GM12878 (cell line): Measurements from ENCODE around the gene NAT9. TPM values are rescaled to one million over a fixed set of nuclear protein-coding genes. Genes with fewer than 3 reads are reported as not detected.

Experiments
- ATAC-seq: fragments of 200-7000 bp; cut with Tn5 transposase; 3 replicates; pipeline ENCODE4 v1.9.1; 2020; ENCODE audit warnings: mild to moderate bottlenecking, moderate library complexity
- BruUV-seq: library from RNA; stranded (reverse); fragments of 400-500 nt; replicated peaks from 2 replicates; lab custom pipeline; 2021; lab: Mats Ljungman, UMichigan
- CTCF ChIA-PET: fragments of 300-600 bp; sonication (Branson Sonifier 250); formaldehyde crosslinking; extraction: SDS; loops from one replicate; lab custom pipeline; 2021; ENCODE audit warnings: inconsistent platforms; lab: Yijun Ruan, JAX
- POLR2A ChIA-PET: fragments of 350-600 bp; formaldehyde crosslinking; extraction: SDS; loops from one replicate; lab custom pipeline; 2021; ENCODE audit warnings: inconsistent platforms; lab: Charles Lee
- RAD21 ChIA-PET: fragments of 300-600 bp; sonication (Branson Sonifier 250); formaldehyde crosslinking; loops from one replicate; lab custom pipeline; 2023; ENCODE audit warnings: antibody characterized with exemption; ENCODE audit not compliant: unreplicated experiment; lab: Charles Lee
- SMC1A ChIA-PET: fragments of 300-600 bp; sonication (Branson Sonifier 250); formaldehyde crosslinking; loops from one replicate; lab custom pipeline; 2023; ENCODE audit not compliant: unreplicated experiment, uncharacterized antibody; lab: Charles Lee
- DNase-seq: peaks from one replicate; pipeline ENCODE4 v3.0.0-alpha.2; 2011; ENCODE audit warnings: low read depth, low spot score
- FAIRE-seq: peaks from 3 replicates; lab custom pipeline; 2011; peaks lifted over from hg19 to GRCh38; lab: Jason Lieb, UNC
- H2AFZ ChIP-seq: 2 replicates; pipeline ENCODE4 v1.6.0; 2011; ENCODE audit warnings: low read depth, low read length, control low read depth; ENCODE audit not compliant: control insufficient read depth
- H3K27ac ChIP-seq: 2 replicates; pipeline ENCODE4 v1.5.1; 2011; ENCODE audit warnings: control low read depth; ENCODE audit not compliant: control insufficient read depth, insufficient read depth
- H3K27me3 ChIP-seq, 2 experiments: replicated peaks in 1 of 2; 2 replicates each; pipeline versions ENCODE4 v1.6.0 to v1.6.1; 2011; ENCODE audit warnings: low read length in 1 of 2; ENCODE audit not compliant: control insufficient read depth in 2 of 2, insufficient read depth in 2 of 2
- H3K36me3 ChIP-seq, 2 experiments: 2 replicates each; pipeline ENCODE4 v1.5.1; 2011; ENCODE audit warnings: low read length in 1 of 2; ENCODE audit not compliant: control insufficient read depth in 2 of 2, insufficient read depth in 2 of 2
- H3K4me1 ChIP-seq: 2 replicates; pipeline ENCODE4 v1.6.1; 2011; ENCODE audit warnings: mild to moderate bottlenecking, low read length, moderate library complexity, mixed read lengths; ENCODE audit not compliant: control insufficient read depth, insufficient read depth
- H3K4me2 ChIP-seq: 2 replicates; pipeline ENCODE4 v1.6.0; 2011; ENCODE audit warnings: control low read depth; ENCODE audit not compliant: control insufficient read depth, insufficient read depth
- H3K4me3 ChIP-seq: fragments of 200-600 bp; sonication (generic); 2 replicates; pipeline ENCODE4 v1.5.1; 2016
- H3K79me2 ChIP-seq: 2 replicates; pipeline ENCODE4 v1.6.0; 2011; ENCODE audit warnings: low read length; ENCODE audit not compliant: control insufficient read depth, insufficient read depth
- H3K9ac ChIP-seq: 2 replicates; pipeline ENCODE4 v1.8.0; 2011; ENCODE audit warnings: low read length, control low read depth, mixed read lengths; ENCODE audit not compliant: control insufficient read depth, insufficient read depth
- H3K9me3 ChIP-seq: replicated peaks from 3 replicates; pipeline ENCODE4 v1.5.1; 2011; ENCODE audit warnings: mild to moderate bottlenecking, low read length; ENCODE audit not compliant: control insufficient read depth, insufficient read depth
- H4K20me1 ChIP-seq: 2 replicates; pipeline ENCODE4 v1.6.0; 2011; ENCODE audit not compliant: control insufficient read depth, insufficient read depth
- JUND ChIP-seq: IDR thresholded peaks from 2 replicates; pipeline ENCODE4 v1.6.1; 2012; ENCODE audit warnings: low read depth, mild to moderate bottlenecking, low read length, improper control_type of control experiment, moderate library complexity
- SUPT20H ChIP-seq: IDR thresholded peaks from 2 replicates; pipeline ENCODE4 v1.6.1; 2011; ENCODE audit warnings: low read depth, mild to moderate bottlenecking, low read length, moderate library complexity, borderline replicate concordance; ENCODE audit not compliant: control insufficient read depth
- WGBS: methylation state at CpG from one replicate; pipeline ENCODE4 v1.1.6; 2016; ENCODE audit warnings: low lambda C conversion rate; ENCODE audit not compliant: insufficient replicate concordance, insufficient coverage; ENCODE audit errors: missing lambda C conversion rate; 5-methylcytosine and 5-hydroxymethylcytosine counted together
- in situ Hi-C: fragments of 300-500 bp; cut with MboI; formaldehyde crosslinking; loops from 9 replicates; pipeline ENCODE4 v1.14.3; 2018; ENCODE audit warnings: mixed read lengths
- intact Hi-C: fragments of 100-400 bp; cut with micrococcal nuclease; formaldehyde crosslinking; loops from one replicate; pipeline ENCODE4 v1.14.2; 2022; ENCODE audit not compliant: unreplicated experiment
- polyA plus RNA-seq, 11 experiments: library from polyadenylated mRNA; depleted of rRNA in 4 of 11; unstranded in 6 of 11; stranded (reverse) in 5 of 11; fragments of >200 nt; fragmentation: Nextera tagmentation in 4 of 11; fragmentation: Illumina TruSeq in 1 of 11; extraction: Ambion mirVana in 4 of 11; extraction: Trizol in 1 of 11; gene quantifications; 1 replicate in 1 of 11; 2 replicates in 10 of 11; pipeline versions ENCODE4 v1.2.1 to v1.2.3, GENCODE V29; 2011 to 2016; ENCODE audit warnings: inconsistent platforms in 2 of 11, missing spikeins in 2 of 11, low read depth in 1 of 11
- total RNA-seq, 4 experiments: library from RNA; depleted of rRNA in 3 of 4; stranded (reverse); fragments of >200 nt in 3 of 4; fragmentation: Illumina TruSeq in 1 of 4; extraction: Trizol in 1 of 4; gene quantifications; 2 replicates each; pipeline versions ENCODE4 v1.2.1 to v1.2.3, GENCODE V29; 2013 to 2021
- TF ChIP-seq, protein P1 (sequence below): fragments of 450-650 bp; IDR thresholded peaks from 2 replicates; pipeline ENCODE4 v1.6.1; 2017; ENCODE audit warnings: mild to moderate bottlenecking, moderate library complexity

NAT9 gene
- total and polyA plus RNA-seq, 10 of the 15 experiments (the other 5 are each of a cell fraction or from before 2014, with no cell fraction given): 3.5 to 45.3 (median 27.3) TPM

DNA sequence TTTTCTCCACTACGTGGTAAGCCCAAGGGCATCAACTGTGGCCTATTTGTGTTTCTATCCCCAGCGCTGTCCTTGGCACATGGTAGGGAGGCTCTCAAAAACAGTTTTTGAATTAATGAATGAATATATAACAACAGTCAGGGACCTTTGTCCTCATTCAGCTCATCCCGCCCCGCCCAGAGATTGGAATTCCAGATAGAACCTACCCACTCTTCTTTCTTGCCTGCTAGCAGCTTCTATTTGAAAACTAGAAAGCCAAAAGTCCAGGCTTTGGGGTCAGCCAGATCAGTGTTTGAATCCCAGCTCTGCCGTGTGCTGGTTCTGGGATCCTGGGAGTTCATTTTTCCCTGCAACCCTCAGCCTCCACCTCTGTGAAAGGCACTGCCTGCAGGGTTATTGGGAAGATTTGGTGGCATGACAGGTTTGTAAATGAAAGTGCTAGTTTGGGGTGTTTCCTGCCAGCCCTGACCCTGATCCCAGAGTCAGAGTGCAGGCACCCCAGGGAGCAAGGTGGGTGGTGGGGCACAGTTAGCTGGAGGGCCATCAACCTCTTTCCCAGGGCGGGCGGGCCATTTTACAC lies 23.2 kb downstream of the NAT9 start:
- H4K20me1 ChIP-seq: no peaks in the 10 kb centered on the region
- no peak for ATAC-seq
- H3K79me2 ChIP-seq: peaks cover 33% of the 10 kb centered on the region
- H3K9ac ChIP-seq: no peak overlapping the region
- no peaks in the 10 kb centered on the region for H3K9me3 ChIP-seq
- SMC1A ChIA-PET: interaction anchor here (0.7 to 1.4 kb wide), 2 partner anchors 15 to 18 kb away, joined by 3 to 6 read pairs; no protein-coding TSS in a partner anchor
- H2AFZ ChIP-seq: no peak overlapping the region
- POLR2A ChIA-PET: interaction anchor here (0.7 to 3.9 kb wide), 2 partner anchors 16 to 106 kb away, joined by 3 to 17 read pairs; partner anchors contain the start of gene RAB37
- H3K36me3 ChIP-seq: no peaks in the 10 kb centered on the region; a peak in 1 of 4 replicates
- RAD21 ChIA-PET: interaction anchor here (1.0 to 1.7 kb wide), 2 partner anchors 39 to 95 kb away, joined by 3 to 5 read pairs; no protein-coding TSS in a partner anchor
- no peak overlapping the region for H3K4me3 ChIP-seq
- no peak for DNase-seq
- BruUV-seq: no TSS peak
- FAIRE-seq: no peak
- H3K27me3 ChIP-seq: no peaks in the 10 kb centered on the region
- no peak overlapping the region for H3K27ac ChIP-seq
- intact Hi-C loops (no loop called here), in situ Hi-C loops (no loop called here)
- WGBS: 99% methylated on average over 7 of the region's 7 CpGs
- H3K4me2 ChIP-seq: peak overlapping the region; percentile 30; the same call in 1 of the 2 replicates
- peaks cover 3% of the 10 kb centered on the region for H3K4me1 ChIP-seq
- no peak for TF ChIP-seq JUND
- no peak for TF ChIP-seq SUPT20H
- TF ChIP-seq, protein P1, sequence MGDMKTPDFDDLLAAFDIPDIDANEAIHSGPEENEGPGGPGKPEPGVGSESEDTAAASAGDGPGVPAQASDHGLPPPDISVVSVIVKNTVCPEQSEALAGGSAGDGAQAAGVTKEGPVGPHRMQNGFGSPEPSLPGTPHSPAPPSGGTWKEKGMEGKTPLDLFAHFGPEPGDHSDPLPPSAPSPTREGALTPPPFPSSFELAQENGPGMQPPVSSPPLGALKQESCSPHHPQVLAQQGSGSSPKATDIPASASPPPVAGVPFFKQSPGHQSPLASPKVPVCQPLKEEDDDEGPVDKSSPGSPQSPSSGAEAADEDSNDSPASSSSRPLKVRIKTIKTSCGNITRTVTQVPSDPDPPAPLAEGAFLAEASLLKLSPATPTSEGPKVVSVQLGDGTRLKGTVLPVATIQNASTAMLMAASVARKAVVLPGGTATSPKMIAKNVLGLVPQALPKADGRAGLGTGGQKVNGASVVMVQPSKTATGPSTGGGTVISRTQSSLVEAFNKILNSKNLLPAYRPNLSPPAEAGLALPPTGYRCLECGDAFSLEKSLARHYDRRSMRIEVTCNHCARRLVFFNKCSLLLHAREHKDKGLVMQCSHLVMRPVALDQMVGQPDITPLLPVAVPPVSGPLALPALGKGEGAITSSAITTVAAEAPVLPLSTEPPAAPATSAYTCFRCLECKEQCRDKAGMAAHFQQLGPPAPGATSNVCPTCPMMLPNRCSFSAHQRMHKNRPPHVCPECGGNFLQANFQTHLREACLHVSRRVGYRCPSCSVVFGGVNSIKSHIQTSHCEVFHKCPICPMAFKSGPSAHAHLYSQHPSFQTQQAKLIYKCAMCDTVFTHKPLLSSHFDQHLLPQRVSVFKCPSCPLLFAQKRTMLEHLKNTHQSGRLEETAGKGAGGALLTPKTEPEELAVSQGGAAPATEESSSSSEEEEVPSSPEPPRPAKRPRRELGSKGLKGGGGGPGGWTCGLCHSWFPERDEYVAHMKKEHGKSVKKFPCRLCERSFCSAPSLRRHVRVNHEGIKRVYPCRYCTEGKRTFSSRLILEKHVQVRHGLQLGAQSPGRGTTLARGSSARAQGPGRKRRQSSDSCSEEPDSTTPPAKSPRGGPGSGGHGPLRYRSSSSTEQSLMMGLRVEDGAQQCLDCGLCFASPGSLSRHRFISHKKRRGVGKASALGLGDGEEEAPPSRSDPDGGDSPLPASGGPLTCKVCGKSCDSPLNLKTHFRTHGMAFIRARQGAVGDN: no peak
- CTCF ChIA-PET: interaction anchor here (0.9 to 4.0 kb wide), 5 partner anchors 7 to 29 kb away, joined by 4 to 26 read pairs (median 5); no protein-coding TSS in a partner anchor
